HCT116 (cell line): ENCODE measurements around the gene ZYG11A.

Source experiments
- ELF1 ChIP-seq: IDR thresholded peaks from 2 replicates; pipeline ENCODE4 v1.6.1; 2012; ENCODE audit warnings: low read depth, borderline replicate concordance
- EZH2 ChIP-seq: fragments of 200-600 bp; sonication (generic); IDR thresholded peaks from 2 replicates; pipeline ENCODE4 v1.6.1; 2017; ENCODE audit warnings: antibody characterized with exemption, mixed run types
- EZH2phosphoT487 ChIP-seq: fragments of 200-600 bp; IDR thresholded peaks from 2 replicates; pipeline ENCODE4 v1.6.1; 2018; ENCODE audit warnings: antibody characterized with exemption, borderline replicate concordance
- FOSL1 ChIP-seq: IDR thresholded peaks from 2 replicates; pipeline ENCODE4 v1.6.1; 2012; ENCODE audit warnings: low read depth
- POLR2A ChIP-seq: IDR thresholded peaks from 2 replicates; pipeline ENCODE4 v1.7.0; 2011; ENCODE audit warnings: borderline replicate concordance; ENCODE audit not compliant: insufficient read depth, insufficient read length; ENCODE audit errors: extremely low read depth
- POLR2AphosphoS5 ChIP-seq: IDR thresholded peaks from 2 replicates; pipeline ENCODE4 v1.6.1; 2011; ENCODE audit warnings: mild to moderate bottlenecking, low read depth, low read length, moderate library complexity
- RAD21 ChIP-seq: IDR thresholded peaks from 2 replicates; pipeline ENCODE4 v1.6.1; 2012; ENCODE audit warnings: low read depth, mild to moderate bottlenecking
- SP1 ChIP-seq: IDR thresholded peaks from 2 replicates; pipeline ENCODE4 v1.6.1; 2012; ENCODE audit warnings: low read depth
- SRF ChIP-seq: IDR thresholded peaks from 2 replicates; pipeline ENCODE4 v1.6.1; 2012; ENCODE audit warnings: low read depth
- YY1 ChIP-seq: IDR thresholded peaks from 2 replicates; pipeline ENCODE4 v1.6.1; 2011; ENCODE audit warnings: low read length, low read depth, moderate library complexity, mild to moderate bottlenecking; ENCODE audit not compliant: insufficient replicate concordance; ENCODE audit errors: extremely low read depth
- TF ChIP-seq, protein P1 (sequence below), 3 experiments: fragments of 200-600 bp in 1 of 3; sonication (generic) in 1 of 3; IDR thresholded peaks in 2 of 3; conservative IDR thresholded peaks in 1 of 3; 2 replicates each; pipeline ENCODE4 v1.5.1; 2012 to 2017; ENCODE audit warnings: low read depth in 2 of 3, low read length in 2 of 3, antibody characterized with exemption in 1 of 3, borderline replicate concordance in 1 of 3, control low read depth in 1 of 3, mild to moderate bottlenecking in 1 of 3, mixed read lengths in 1 of 3, mixed run types in 1 of 3, moderate library complexity in 1 of 3; ENCODE audit not compliant: insufficient read depth in 1 of 3
- TF ChIP-seq, protein P2 (sequence below): IDR thresholded peaks from 2 replicates; pipeline ENCODE4 v1.6.1; 2012; ENCODE audit warnings: low read depth
- TF ChIP-seq, protein P3 (sequence below): IDR thresholded peaks from 2 replicates; pipeline ENCODE4 v1.6.1; 2012
- TF ChIP-seq, protein P4 (sequence below): IDR thresholded peaks from 2 replicates; pipeline ENCODE4 v1.6.1; 2012

DNA sequence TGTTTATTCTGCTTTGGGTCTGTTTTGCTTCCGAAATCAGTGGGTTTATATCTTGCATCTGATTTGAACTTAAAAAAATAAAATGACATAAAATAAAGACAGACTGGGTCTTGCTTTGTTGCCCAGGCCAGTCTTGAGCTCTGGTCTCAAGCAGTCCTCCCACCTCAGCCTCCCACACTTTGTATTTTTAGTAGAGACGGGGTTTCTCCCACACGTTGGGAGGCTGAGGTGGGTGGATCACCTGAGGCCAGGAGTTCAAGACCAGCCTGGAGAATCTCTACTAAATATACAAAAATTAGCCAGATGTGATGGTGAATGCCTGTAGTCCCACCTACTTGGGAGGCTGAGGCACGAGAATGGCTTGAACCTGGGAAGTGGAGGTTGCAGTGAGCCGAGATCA lies 5.9 kb downstream of the ZYG11A start:
- TF ChIP-seq, protein P1, sequence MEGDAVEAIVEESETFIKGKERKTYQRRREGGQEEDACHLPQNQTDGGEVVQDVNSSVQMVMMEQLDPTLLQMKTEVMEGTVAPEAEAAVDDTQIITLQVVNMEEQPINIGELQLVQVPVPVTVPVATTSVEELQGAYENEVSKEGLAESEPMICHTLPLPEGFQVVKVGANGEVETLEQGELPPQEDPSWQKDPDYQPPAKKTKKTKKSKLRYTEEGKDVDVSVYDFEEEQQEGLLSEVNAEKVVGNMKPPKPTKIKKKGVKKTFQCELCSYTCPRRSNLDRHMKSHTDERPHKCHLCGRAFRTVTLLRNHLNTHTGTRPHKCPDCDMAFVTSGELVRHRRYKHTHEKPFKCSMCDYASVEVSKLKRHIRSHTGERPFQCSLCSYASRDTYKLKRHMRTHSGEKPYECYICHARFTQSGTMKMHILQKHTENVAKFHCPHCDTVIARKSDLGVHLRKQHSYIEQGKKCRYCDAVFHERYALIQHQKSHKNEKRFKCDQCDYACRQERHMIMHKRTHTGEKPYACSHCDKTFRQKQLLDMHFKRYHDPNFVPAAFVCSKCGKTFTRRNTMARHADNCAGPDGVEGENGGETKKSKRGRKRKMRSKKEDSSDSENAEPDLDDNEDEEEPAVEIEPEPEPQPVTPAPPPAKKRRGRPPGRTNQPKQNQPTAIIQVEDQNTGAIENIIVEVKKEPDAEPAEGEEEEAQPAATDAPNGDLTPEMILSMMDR (IDR thresholded peaks at IDR 0.05 in 2 of 3, conservative IDR thresholded peaks at IDR 0.05 in 1 of 3; ENCODE audit: borderline replicate concordance in 1 of 3, insufficient read depth in 1 of 3, low read depth in 2 of 3, low read length in 2 of 3), result no peak
- TF ChIP-seq FOSL1 (no peak), POLR2A (no peak), YY1 (no peak), SRF (no peak), EZH2 (no peak), RAD21 (no peak), EZH2phosphoT487 (no peak), SP1 (no peak), POLR2AphosphoS5 (no peak), ELF1 (no peak)
- TF ChIP-seq, protein P2, sequence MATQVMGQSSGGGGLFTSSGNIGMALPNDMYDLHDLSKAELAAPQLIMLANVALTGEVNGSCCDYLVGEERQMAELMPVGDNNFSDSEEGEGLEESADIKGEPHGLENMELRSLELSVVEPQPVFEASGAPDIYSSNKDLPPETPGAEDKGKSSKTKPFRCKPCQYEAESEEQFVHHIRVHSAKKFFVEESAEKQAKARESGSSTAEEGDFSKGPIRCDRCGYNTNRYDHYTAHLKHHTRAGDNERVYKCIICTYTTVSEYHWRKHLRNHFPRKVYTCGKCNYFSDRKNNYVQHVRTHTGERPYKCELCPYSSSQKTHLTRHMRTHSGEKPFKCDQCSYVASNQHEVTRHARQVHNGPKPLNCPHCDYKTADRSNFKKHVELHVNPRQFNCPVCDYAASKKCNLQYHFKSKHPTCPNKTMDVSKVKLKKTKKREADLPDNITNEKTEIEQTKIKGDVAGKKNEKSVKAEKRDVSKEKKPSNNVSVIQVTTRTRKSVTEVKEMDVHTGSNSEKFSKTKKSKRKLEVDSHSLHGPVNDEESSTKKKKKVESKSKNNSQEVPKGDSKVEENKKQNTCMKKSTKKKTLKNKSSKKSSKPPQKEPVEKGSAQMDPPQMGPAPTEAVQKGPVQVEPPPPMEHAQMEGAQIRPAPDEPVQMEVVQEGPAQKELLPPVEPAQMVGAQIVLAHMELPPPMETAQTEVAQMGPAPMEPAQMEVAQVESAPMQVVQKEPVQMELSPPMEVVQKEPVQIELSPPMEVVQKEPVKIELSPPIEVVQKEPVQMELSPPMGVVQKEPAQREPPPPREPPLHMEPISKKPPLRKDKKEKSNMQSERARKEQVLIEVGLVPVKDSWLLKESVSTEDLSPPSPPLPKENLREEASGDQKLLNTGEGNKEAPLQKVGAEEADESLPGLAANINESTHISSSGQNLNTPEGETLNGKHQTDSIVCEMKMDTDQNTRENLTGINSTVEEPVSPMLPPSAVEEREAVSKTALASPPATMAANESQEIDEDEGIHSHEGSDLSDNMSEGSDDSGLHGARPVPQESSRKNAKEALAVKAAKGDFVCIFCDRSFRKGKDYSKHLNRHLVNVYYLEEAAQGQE, result no peak
- TF ChIP-seq, protein P3, sequence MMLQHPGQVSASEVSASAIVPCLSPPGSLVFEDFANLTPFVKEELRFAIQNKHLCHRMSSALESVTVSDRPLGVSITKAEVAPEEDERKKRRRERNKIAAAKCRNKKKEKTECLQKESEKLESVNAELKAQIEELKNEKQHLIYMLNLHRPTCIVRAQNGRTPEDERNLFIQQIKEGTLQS, result no peak
- TF ChIP-seq, protein P4, sequence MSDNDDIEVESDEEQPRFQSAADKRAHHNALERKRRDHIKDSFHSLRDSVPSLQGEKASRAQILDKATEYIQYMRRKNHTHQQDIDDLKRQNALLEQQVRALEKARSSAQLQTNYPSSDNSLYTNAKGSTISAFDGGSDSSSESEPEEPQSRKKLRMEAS, result no peak
